ENCODE data around the gene SLC22A12. TPM values are rescaled to one million over a fixed set of nuclear protein-coding genes. Genes with fewer than 3 reads are reported as not detected.

Gene SLC22A12
- total RNA-seq, 1 donor from 2014 or later, result not detected

DNA sequence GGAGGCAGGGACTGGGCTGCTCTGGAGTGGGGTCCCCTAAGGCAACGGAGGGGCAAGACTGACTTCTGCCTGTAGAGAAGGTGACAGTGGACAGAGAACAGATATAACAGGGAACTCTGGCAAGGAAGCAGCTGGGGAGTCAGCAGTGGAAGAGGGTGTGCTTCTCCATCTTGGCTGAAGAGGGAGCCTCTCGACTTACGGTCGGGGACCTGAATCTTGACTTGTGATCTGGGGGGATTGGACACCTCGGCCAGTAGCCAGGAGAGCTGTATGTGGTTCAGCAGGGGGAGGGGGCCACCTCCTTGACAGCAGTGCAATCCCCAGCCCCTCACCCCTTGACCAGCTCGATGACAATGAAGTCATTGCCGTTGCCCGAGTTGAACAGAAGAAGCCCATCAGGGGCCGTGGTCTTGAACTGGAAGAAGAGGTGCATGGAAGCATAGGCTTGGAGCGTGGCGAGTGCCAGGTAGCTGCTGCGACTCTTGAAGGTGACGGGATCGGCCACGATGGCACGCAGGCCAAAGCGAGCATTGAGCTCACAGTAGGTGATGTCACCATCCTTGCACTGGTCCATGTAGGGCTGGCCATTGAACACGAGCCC, 60.0 kb downstream of the SLC22A12 start:
- Histone ChIP-seq H3K27me3 (no peaks in the 10 kb centered on the region), H3K4me3 (no peak overlapping the region), H3K79me2 (ENCODE audit: low read depth) (no peaks in the 10 kb centered on the region), H2AFZ (replicated peaks) (no peak overlapping the region), H3K4me2 (no peak overlapping the region), H3K9me3 (ENCODE audit: low read depth) (no peaks in the 10 kb centered on the region), H3K27ac (no peak overlapping the region), H3K4me1 (peaks cover 2% of the 10 kb centered on the region), H3K36me3 (no peaks in the 10 kb centered on the region), H4K20me1 (ENCODE audit: low read depth) (no peaks in the 10 kb centered on the region), H3F3A (ENCODE audit: low read depth) (no peaks in the 10 kb centered on the region), H3K9ac (no peak overlapping the region)
- TF ChIP-seq, protein P1, sequence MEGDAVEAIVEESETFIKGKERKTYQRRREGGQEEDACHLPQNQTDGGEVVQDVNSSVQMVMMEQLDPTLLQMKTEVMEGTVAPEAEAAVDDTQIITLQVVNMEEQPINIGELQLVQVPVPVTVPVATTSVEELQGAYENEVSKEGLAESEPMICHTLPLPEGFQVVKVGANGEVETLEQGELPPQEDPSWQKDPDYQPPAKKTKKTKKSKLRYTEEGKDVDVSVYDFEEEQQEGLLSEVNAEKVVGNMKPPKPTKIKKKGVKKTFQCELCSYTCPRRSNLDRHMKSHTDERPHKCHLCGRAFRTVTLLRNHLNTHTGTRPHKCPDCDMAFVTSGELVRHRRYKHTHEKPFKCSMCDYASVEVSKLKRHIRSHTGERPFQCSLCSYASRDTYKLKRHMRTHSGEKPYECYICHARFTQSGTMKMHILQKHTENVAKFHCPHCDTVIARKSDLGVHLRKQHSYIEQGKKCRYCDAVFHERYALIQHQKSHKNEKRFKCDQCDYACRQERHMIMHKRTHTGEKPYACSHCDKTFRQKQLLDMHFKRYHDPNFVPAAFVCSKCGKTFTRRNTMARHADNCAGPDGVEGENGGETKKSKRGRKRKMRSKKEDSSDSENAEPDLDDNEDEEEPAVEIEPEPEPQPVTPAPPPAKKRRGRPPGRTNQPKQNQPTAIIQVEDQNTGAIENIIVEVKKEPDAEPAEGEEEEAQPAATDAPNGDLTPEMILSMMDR (IDR thresholded peaks at IDR 0.05), result peak; percentile 55
- no peak for TF ChIP-seq EZH2phosphoT487 (IDR thresholded peaks at IDR 0.05)
- DNase-seq (ENCODE audit: low spot score), result peak; percentile 72
- Mint-ChIP-seq H3K9me3 (no peaks in the 10 kb centered on the region), H3K27me3 (ENCODE audit: insufficient read depth, low read depth) (peaks cover 14% of the 10 kb centered on the region), H3K36me3 (no peaks in the 10 kb centered on the region), H3K4me3 (peak overlapping the region; percentile 15), H3K4me1 (peaks cover 20% of the 10 kb centered on the region), H3K27ac (no peak overlapping the region)

Other genes with a start within 250 kb of the SLC22A12 start
- 12.7 and 16.9 TPM in 2 replicates for gene RPS6KA4, start 232.1 kb upstream of the SLC22A12 start, total RNA-seq (ENCODE audit: low replicate concordance)
- not detected in 2 replicates for gene SLC22A11, start 35.3 kb upstream of the SLC22A12 start, total RNA-seq (ENCODE audit: low replicate concordance)
- gene NRXN2, start 132.0 kb downstream of the SLC22A12 start, total RNA-seq (ENCODE audit: low replicate concordance), result 2.2 and 9.2 TPM in 2 replicates
- gene RASGRP2, start 152.9 kb downstream of the SLC22A12 start, total RNA-seq (ENCODE audit: low replicate concordance), result 0.06 and 1.8 TPM in 2 replicates
- 1.4 and 2.2 TPM in 2 replicates for gene PYGM, start 168.8 kb downstream of the SLC22A12 start, total RNA-seq (ENCODE audit: low replicate concordance)
- gene SF1, start 187.3 kb downstream of the SLC22A12 start, total RNA-seq (ENCODE audit: low replicate concordance), result 140 and 193 TPM in 2 replicates
- gene MAP4K2, start 212.0 kb downstream of the SLC22A12 start, total RNA-seq (ENCODE audit: low replicate concordance), result 15.8 and 27.7 TPM in 2 replicates
- gene MEN1, start 219.3 kb downstream of the SLC22A12 start, total RNA-seq (ENCODE audit: low replicate concordance), result 11.4 and 34.9 TPM in 2 replicates

Data from neural progenitor cell (in vitro differentiated cells).